ENCODE results near the gene MPHOSPH10. TPM values are rescaled to one million over a fixed set of nuclear protein-coding genes. Genes with fewer than 3 reads are reported as not detected.
"Not testable (repeated sequence)": the region's sequence is repeated elsewhere in the genome, so short reads cannot be mapped to it uniquely, and the experiment has no call there.

MPHOSPH10 gene
- total RNA-seq, 1 donor from 2014 or later, result 31.4 TPM

DNA sequence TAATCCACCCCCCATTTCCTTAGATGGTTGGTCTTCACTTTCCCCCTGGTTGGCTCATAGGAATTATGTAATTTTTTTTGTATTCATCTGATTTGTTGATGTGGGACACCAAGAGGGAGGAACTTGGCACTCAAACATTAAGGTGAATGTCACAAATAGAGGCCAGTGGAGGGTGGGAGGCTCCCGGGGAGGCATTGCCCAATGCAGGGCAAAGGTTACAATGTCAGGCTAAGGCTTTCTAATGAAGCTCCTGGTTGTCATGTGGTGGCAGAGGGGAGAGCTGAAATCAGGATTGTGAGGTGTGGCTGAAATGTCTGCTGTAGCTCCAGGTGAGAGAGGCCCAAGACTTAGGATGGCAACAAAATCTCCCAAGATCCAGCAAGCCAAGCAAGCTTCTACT is 42.7 kb downstream of the MPHOSPH10 start:
- no peak for ATAC-seq

DNA sequence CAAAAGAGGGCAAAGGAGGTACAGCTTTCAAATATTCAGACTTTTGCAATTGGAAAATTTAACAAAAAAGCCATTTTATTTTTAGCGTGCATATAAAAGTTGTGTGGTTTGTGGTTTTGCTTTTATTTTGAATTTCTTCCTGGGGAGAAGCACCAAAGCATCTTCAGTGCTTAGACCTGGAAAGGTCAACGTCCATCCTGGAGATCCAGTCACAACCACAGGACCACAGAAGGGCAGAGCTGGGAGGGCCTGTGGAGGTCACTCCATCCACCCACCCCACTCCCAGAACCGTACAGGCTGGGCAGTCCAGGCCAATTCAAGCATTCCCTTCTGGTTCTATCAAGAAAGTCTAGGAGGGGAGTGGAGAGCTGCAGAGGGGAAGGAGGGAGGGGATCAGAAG is 43.8 kb downstream of the MPHOSPH10 start:
- ATAC-seq, result no peak

DNA sequence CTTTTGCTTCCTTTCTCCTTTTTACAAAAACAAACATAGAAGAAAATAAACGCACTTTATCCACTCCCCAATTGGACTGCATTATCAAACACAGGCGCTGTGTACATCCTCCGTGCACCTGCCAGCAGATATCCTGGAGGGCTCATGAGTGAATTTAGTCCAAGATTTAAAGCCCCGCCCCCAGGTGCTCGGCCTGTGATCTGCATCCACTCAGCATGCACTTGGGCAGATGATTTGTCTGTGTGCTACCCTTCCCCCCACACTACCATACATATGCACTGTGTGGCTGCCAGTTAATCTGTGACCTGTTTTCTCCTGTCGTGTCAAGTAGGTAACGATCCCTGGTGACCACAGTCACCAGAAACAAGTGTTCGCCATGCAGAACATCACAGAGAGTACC is 48.4 kb downstream of the MPHOSPH10 start:
- ATAC-seq, result not testable (repeated sequence)

DNA sequence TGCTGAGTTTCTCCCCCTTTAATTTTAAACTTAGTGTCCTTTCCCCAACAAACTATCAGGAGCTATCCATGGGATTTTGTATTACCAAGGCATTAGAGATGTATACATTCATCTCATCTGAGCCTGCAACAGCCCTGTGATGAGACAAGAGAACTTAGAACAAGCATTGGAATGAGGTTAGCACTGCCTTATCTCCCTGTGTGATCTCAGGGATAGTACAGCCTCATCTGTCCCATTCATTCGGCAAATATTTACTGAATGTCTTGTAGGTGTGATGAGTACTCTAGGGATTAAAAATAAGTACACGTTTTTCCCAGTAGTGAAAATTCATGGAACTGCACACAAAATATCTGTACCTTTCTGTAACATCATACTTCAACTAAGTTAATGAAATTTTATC is 50.9 kb downstream of the MPHOSPH10 start:
- no peak for ATAC-seq

DNA sequence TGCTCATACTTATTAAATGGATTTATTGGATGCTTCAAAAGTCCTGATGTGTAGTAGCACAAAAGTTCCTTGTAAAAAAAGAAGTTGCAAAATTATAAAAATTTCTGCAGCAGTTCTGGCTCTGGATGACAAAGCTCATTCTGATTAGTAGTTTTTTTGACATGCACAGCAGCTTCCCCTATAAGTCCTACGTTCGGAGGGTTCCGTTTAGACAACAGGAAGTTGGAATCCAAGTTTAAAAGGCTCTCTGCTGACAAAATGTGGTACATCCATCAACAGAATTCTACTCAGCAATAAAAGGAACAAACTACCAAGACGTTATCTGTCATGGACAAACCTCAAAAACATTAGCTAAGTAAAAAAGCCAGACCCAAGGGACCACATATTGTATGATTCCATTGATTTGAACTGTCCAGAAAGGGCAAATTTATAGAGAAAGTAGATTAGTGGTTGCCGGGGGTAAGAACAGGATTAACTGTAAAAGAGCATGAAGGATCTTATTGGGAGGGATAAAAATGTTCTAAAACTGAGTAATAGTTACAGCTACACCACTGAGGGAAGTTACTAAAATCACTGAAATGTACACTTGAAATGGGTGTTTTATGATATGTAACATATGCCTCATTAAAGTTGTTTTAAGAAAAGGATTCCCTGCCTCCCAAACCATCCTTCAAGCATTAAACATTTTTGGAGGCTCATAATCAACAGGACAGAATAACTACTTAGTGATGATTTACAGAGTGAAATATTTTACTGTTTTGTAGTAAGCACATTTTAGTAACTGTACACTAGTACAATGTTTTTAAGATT is 53.1 kb downstream of the MPHOSPH10 start:
- ATAC-seq, result not testable (repeated sequence)

DNA sequence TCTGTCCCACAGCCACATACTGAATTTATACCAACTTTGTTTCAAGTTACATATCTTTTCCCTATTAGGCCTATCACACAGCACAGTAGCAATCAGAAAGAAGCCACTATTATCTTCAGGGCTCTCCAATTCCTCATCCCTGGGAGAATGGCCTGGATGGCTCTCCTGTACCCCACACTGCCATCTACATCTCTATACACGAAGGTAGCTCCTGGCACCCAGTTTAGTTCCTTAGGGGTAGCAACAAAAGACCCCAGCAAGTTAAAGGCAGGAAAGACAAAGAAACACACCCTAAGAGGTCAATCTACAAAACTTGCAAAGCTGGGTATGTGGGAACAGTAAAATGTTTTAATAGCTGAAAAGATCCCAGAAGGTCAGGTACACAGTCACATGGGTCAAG is 56.5 kb downstream of the MPHOSPH10 start:
- ATAC-seq, result no peak

DNA sequence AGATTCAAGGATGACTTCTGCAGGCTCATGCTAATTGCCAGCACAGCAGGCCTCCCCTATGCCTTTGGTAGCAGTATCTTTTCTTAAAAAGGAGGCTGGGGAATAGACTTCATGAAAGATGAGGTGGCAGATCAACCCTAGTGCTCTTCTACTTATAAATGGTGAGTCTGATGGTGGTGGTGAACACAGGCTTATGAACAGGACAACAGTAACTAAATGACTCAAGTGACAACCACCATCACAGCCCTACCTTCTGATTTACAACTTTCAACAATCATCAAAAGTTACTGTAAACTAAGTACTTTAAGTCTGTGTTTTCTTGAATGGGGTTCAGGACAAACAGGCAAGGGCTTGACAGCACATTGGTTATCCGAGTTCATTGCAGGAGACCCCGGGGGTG is 57.2 kb downstream of the MPHOSPH10 start:
- ATAC-seq, result no peak

DNA sequence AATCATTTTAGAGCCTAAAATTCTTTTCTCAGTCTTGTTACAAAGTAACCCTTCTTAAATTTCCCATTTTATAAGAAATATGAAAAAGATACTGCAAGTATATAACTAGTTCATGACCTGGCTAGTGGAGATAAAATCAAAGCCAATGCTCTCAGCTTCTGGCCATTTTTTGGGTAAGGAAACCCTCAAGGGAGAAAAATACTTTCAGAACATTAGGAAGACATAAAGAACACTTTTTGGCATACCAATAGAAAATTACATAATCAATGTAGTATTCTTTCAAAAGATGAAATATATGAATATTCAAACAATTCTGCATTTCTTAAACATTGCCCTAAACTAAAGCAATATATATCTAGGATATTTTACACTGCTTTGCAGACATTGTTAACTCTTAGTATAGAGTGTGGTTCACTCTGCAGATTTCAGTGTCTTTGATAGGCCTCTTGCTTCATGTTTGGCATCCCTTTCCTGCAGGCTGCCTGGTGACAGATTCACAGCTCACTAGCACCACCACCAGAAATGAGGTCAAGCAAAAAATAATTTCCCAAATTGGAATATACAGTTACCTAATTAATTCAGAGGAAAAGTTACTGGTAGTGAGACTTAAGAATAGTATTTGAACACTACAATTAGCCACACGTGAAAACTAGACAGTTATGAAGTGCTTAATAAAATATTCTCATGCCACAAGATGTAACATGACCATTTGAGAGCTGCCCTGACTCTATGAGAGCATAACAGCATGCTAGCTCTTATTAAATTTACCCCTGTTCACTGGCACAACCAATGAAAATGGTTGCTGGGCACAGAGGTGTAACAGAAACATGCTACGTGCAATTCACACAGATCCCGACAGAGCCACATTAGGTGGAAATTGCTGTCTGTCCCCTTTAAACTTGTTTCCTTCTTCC is 60.5 kb downstream of the MPHOSPH10 start:
- no peak for ATAC-seq

DNA sequence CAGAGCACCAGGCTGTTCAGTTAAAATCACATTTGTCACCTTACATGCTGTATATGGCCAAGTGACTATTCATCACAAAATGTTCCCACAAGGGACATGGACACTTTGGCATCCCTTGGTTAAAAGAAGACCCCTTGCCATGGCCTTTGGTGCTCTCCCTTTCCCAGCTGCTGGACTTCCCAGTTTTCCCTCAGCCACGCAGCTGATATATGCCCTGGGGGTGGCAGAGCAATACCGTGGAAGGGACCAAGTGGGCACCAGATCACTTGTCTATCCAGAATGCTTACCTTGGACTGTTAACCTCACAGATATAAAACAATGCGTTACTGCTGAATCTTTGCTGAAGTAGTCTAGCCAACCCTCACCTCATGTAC is 61.1 kb downstream of the MPHOSPH10 start:
- no peak for ATAC-seq

Other genes starting within 250 kb of the MPHOSPH10 start
- gene VAX2, start 230.1 kb upstream of the MPHOSPH10 start, total RNA-seq, result 0.76 TPM
- gene ATP6V1B1, start 194.7 kb upstream of the MPHOSPH10 start, total RNA-seq, result 2.4 TPM
- 0.40 TPM for gene ANKRD53, start 152.0 kb upstream of the MPHOSPH10 start, total RNA-seq
- 36.7 TPM for gene TEX261, start 135.8 kb upstream of the MPHOSPH10 start, total RNA-seq
- gene NAGK, start 62.0 kb upstream of the MPHOSPH10 start, total RNA-seq, result 200 TPM
- gene MCEE, start 405 bp upstream of the MPHOSPH10 start, total RNA-seq, result 33.8 TPM
- 9.8 TPM for gene PAIP2B, start 96.5 kb downstream of the MPHOSPH10 start, total RNA-seq
- gene ZNF638, start 201.1 kb downstream of the MPHOSPH10 start, total RNA-seq, result 52.0 TPM